ENCODE measurements around the gene NOX3.

Gene NOX3

DNA sequence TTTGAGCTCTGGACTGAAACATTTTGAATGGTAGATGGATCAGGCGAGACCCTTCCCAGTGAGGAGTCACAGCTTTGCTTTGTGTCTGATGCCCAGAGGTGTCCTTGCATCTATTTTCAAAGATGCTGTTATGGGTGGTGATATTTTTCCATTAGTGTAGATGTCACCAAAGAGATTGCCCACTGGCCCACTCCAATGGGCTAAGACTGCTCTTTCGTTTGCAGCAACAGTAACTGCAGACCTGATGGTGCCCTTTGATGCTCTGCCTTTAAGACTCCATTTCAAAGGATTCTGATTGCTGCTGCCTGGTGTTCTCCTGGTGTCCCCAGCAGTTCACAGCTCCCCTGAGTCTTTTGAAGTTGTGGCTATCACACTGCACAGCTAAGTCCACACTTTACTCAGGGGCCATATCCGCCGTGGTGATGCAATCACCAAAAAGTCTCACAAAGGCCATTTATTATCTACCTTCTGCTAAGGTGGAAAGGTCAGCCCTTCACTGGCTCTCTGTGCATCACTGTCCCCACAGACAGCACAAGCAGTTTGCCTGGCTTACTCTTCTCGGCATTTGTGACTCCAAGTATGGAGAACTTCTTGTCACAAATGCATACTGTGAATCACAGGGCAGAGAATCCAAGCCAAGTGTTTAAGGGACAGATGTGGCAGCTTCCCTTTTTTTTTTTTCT lies 56.4 kb downstream of the NOX3 start:
- Histone ChIP-seq H3K27ac (ENCODE audit: poor library complexity, severe bottlenecking) (no peak overlapping the region), H3K27me3 (ENCODE audit: insufficient read depth, poor library complexity, severe bottlenecking) (peaks cover 5% of the 10 kb centered on the region), H3K36me3 (ENCODE audit: low read depth) (no peaks in the 10 kb centered on the region), H3K9me3 (ENCODE audit: severe bottlenecking) (no peaks in the 10 kb centered on the region), H3K4me1 (ENCODE audit: insufficient read depth, poor library complexity, severe bottlenecking) (no peaks in the 10 kb centered on the region), H3K4me3 (ENCODE audit: severe bottlenecking) (no peak overlapping the region)
- TF ChIP-seq, protein P1, sequence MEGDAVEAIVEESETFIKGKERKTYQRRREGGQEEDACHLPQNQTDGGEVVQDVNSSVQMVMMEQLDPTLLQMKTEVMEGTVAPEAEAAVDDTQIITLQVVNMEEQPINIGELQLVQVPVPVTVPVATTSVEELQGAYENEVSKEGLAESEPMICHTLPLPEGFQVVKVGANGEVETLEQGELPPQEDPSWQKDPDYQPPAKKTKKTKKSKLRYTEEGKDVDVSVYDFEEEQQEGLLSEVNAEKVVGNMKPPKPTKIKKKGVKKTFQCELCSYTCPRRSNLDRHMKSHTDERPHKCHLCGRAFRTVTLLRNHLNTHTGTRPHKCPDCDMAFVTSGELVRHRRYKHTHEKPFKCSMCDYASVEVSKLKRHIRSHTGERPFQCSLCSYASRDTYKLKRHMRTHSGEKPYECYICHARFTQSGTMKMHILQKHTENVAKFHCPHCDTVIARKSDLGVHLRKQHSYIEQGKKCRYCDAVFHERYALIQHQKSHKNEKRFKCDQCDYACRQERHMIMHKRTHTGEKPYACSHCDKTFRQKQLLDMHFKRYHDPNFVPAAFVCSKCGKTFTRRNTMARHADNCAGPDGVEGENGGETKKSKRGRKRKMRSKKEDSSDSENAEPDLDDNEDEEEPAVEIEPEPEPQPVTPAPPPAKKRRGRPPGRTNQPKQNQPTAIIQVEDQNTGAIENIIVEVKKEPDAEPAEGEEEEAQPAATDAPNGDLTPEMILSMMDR (IDR thresholded peaks at IDR 0.05; ENCODE audit: poor library complexity, severe bottlenecking): no peak
- ATAC-seq (ENCODE audit: low read depth): no peak
- DNase-seq (ENCODE audit: low spot score): no peak

DNA sequence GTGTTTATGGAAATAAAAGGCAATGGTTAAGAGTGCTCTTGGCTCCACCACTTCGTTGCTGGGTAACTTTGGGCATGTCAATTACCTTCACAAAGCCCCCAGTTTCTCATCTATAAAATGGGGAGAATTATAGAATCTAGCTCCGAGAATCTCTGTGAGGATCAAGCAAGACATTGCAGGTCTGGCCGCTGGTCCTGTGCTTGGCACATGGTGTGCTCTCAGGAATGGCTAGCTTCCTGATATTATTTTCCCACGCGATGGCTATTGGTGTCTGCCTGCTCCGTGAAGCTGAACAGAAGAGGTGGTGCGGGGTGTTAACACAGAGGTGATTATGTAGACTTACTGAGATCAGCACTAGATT lies 57.0 kb downstream of the NOX3 start:
- H3K4me3 ChIP-seq (ENCODE audit: severe bottlenecking): no peak overlapping the region
- peaks cover 5% of the 10 kb centered on the region for H3K27me3 ChIP-seq (ENCODE audit: insufficient read depth, poor library complexity, severe bottlenecking)
- no peaks in the 10 kb centered on the region for H3K4me1 ChIP-seq (ENCODE audit: insufficient read depth, poor library complexity, severe bottlenecking)
- ATAC-seq (ENCODE audit: low read depth) (no peak), DNase-seq (ENCODE audit: low spot score) (no peak)
- no peaks in the 10 kb centered on the region for H3K9me3 ChIP-seq (ENCODE audit: severe bottlenecking)
- no peaks in the 10 kb centered on the region for H3K36me3 ChIP-seq (ENCODE audit: low read depth)
- TF ChIP-seq, protein P1 (IDR thresholded peaks at IDR 0.05; ENCODE audit: poor library complexity, severe bottlenecking): no peak
- no peak overlapping the region for H3K27ac ChIP-seq (ENCODE audit: poor library complexity, severe bottlenecking)

DNA sequence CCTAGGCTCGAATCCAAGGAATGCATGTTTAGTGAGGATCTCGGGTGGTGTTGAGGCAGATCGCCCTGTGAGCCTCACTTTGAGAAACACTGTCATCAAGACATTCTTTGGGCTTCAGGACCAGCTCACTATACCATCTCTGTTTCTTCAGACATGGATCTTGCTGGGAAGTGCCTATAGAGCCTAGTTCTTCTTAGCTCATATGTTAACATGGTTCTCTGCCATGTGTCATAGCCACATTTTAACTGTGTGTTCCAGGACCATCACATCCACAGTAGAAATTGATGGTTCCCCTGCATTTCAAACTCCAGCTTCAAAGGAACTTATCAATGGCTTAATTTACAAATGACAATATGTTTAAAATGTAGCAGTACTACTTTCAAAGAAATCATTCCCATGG lies 57.4 kb downstream of the NOX3 start:
- Histone ChIP-seq H3K36me3 (ENCODE audit: low read depth) (no peaks in the 10 kb centered on the region), H3K9me3 (ENCODE audit: severe bottlenecking) (no peaks in the 10 kb centered on the region), H3K27me3 (ENCODE audit: insufficient read depth, poor library complexity, severe bottlenecking) (peaks cover 5% of the 10 kb centered on the region), H3K27ac (ENCODE audit: poor library complexity, severe bottlenecking) (no peak overlapping the region), H3K4me3 (ENCODE audit: severe bottlenecking) (no peak overlapping the region), H3K4me1 (ENCODE audit: insufficient read depth, poor library complexity, severe bottlenecking) (no peaks in the 10 kb centered on the region)
- TF ChIP-seq, protein P1 (IDR thresholded peaks at IDR 0.05; ENCODE audit: poor library complexity, severe bottlenecking): no peak
- DNase-seq (ENCODE audit: low spot score) (no peak), ATAC-seq (ENCODE audit: low read depth) (no peak)

DNA sequence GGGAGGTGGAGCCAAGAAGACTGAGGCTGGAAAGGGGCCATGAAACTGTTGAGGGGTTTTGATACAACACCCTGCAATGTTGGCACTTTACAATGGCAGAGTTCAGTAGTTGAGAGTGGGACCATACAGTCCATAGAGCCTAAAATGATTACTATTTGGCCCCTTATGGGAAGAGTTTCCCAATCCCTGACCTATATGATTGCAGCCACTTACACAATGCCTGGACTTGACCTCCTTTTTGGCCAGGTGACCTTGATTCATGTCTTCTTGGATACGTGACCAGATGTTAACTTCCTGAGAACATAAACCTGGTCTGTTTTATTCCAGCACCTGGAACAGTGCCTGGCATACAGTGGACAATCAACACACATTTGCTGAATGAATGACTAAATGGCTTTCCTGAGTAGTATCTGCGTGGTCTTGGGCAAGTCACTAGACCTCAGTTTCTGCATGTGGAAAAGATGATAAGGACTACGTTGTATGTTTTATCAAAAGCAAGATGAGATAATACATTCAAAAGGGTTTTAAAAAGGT lies 58.4 kb downstream of the NOX3 start:
- peaks cover 5% of the 10 kb centered on the region for H3K27me3 ChIP-seq (ENCODE audit: insufficient read depth, poor library complexity, severe bottlenecking)
- no peak overlapping the region for H3K27ac ChIP-seq (ENCODE audit: poor library complexity, severe bottlenecking)
- H3K36me3 ChIP-seq (ENCODE audit: low read depth): no peaks in the 10 kb centered on the region
- TF ChIP-seq, protein P1 (IDR thresholded peaks at IDR 0.05; ENCODE audit: poor library complexity, severe bottlenecking): no peak
- no peak overlapping the region for H3K4me3 ChIP-seq (ENCODE audit: severe bottlenecking)
- H3K9me3 ChIP-seq (ENCODE audit: severe bottlenecking): no peaks in the 10 kb centered on the region
- DNase-seq (ENCODE audit: low spot score) (no peak), ATAC-seq (ENCODE audit: low read depth) (no peak)
- no peaks in the 10 kb centered on the region for H3K4me1 ChIP-seq (ENCODE audit: insufficient read depth, poor library complexity, severe bottlenecking)

DNA sequence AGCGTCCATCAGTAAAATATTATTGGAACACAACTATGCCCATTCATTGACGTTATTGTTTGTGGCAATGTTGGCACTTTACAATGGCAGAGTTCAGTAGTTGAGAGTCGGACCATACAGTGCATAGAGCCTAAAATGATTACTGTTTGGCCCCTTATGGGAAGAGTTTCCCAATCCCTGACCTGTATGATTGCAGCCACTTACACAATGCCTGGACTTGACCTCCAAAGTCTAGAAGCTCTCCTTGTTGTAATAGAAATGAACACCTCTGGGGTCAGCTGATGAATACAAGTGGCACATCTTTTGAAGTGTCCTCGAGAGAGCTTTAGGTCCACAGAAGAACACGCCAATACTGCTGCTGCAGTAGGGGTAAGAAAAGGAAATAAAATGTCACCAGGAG lies 59.0 kb downstream of the NOX3 start:
- Histone ChIP-seq H3K27ac (ENCODE audit: poor library complexity, severe bottlenecking) (no peak overlapping the region), H3K9me3 (ENCODE audit: severe bottlenecking) (no peaks in the 10 kb centered on the region), H3K4me1 (ENCODE audit: insufficient read depth, poor library complexity, severe bottlenecking) (no peaks in the 10 kb centered on the region), H3K27me3 (ENCODE audit: insufficient read depth, poor library complexity, severe bottlenecking) (peaks cover 5% of the 10 kb centered on the region), H3K36me3 (ENCODE audit: low read depth) (no peaks in the 10 kb centered on the region), H3K4me3 (ENCODE audit: severe bottlenecking) (no peak overlapping the region)
- no peak for DNase-seq (ENCODE audit: low spot score)
- no peak for ATAC-seq (ENCODE audit: low read depth)
- TF ChIP-seq, protein P1 (IDR thresholded peaks at IDR 0.05; ENCODE audit: poor library complexity, severe bottlenecking): no peak
